HepG2 (cell line): ENCODE measurements around the gene INTS14.

Experiments
- RFX5 ChIP-seq: IDR thresholded peaks from 2 replicates; pipeline ENCODE4 v1.6.1; 2011; ENCODE audit warnings: low read depth, low read length, improper control_type of control experiment
- SMAD3 ChIP-seq: sonication (generic); formaldehyde crosslinking; IDR thresholded peaks from 2 replicates; pipeline ENCODE4 v1.4.0; 2020; ENCODE audit warnings: missing genetic modification reagents
- ZNF274 ChIP-seq: sonication (generic); formaldehyde crosslinking; IDR thresholded peaks from 2 replicates; pipeline ENCODE4 v1.5.1; 2020; ENCODE audit warnings: mild to moderate bottlenecking, missing genetic modification reagents
- TF ChIP-seq, protein P1 (sequence below): sonication (generic); formaldehyde crosslinking; IDR thresholded peaks from 2 replicates; pipeline ENCODE4 v1.4.0; 2020; ENCODE audit warnings: missing genetic modification reagents

DNA sequence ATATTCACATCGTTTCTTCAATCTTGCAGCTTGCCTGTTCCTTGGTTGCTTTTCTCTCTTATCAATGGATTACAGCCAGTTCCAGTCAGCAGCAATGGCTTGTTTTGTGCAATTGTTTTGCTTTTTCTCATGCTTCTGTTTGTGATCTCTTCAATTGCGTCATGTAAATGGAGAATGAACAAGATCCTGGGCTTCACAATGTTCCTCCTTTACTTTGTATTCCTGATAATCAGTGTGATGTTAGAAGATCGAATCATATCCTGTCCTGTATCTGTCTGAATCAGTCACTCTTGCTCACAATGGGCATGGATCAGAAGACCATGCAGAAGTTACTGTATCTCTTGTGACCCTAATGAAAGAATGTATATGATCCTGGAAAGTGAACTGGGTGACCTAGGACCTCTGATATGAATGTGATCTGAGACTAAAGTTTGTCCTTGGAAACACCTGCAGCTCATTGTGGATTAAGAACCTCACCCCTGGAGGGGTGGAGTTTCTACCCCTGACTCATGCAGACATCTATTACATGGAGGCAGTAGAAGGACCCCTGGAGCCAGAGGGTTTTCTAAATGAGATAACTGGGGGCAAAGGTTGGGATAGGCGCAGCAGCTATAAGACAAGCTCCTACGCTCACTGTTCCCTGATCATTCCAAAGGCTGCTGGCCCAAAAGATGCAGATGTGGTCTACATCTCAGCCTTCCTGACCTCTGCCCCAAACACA lies 43.0 kb upstream of the INTS14 start:
- TF ChIP-seq, protein P1, sequence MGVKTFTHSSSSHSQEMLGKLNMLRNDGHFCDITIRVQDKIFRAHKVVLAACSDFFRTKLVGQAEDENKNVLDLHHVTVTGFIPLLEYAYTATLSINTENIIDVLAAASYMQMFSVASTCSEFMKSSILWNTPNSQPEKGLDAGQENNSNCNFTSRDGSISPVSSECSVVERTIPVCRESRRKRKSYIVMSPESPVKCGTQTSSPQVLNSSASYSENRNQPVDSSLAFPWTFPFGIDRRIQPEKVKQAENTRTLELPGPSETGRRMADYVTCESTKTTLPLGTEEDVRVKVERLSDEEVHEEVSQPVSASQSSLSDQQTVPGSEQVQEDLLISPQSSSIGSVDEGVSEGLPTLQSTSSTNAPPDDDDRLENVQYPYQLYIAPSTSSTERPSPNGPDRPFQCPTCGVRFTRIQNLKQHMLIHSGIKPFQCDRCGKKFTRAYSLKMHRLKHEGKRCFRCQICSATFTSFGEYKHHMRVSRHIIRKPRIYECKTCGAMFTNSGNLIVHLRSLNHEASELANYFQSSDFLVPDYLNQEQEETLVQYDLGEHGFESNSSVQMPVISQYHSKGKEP (CRISPR knock-in tag) = no peak
- no peak for TF ChIP-seq RFX5
- no peak for TF ChIP-seq SMAD3
- no peak for TF ChIP-seq ZNF274 (CRISPR knock-in tag)
